GM21381 (cell line): ENCODE measurements around the gene DNER.
"Not testable (repeated sequence)": the region's sequence is repeated elsewhere in the genome, so short reads cannot be mapped to it uniquely, and the experiment has no call there.

Experiments
- ATAC-seq: cut with Tn5 transposase; IDR thresholded peaks from one replicate; pipeline ENCODE4 v1.9.1; 2021; ENCODE audit warnings: mild to moderate bottlenecking, moderate library complexity; ENCODE audit not compliant: unreplicated experiment

The DNER gene

GRCh38 chr2:229409751-229410181 lies 304.6 kb downstream of the DNER start:
- no peak for ATAC-seq

- no peak for ATAC-seq
Observed at GRCh38 chr2:229408962-229409361, 305.4 kb downstream of the DNER start.

GRCh38 chr2:229408356-229408755 lies 306.0 kb downstream of the DNER start:
- no peak for ATAC-seq

GRCh38 chr2:229407170-229407569 lies 307.2 kb downstream of the DNER start:
- no peak for ATAC-seq

GRCh38 chr2:229405796-229406195 lies 308.6 kb downstream of the DNER start:
- ATAC-seq: no peak

GRCh38 chr2:229403296-229403695 lies 311.1 kb downstream of the DNER start:
- ATAC-seq: no peak

GRCh38 chr2:229401171-229401865 lies 313.0 kb downstream of the DNER start:
- ATAC-seq: no peak

- no peak for ATAC-seq
Observed at GRCh38 chr2:229393926-229394325, 320.4 kb downstream of the DNER start.

GRCh38 chr2:229392196-229392595 lies 322.2 kb downstream of the DNER start:
- no peak for ATAC-seq

GRCh38 chr2:229388731-229389130 lies 325.6 kb downstream of the DNER start:
- ATAC-seq: no peak

GRCh38 chr2:229387866-229388265 lies 326.5 kb downstream of the DNER start:
- no peak for ATAC-seq

GRCh38 chr2:229380101-229380625 lies 334.2 kb downstream of the DNER start:
- no peak for ATAC-seq

- no peak for ATAC-seq
Observed at GRCh38 chr2:229378386-229378785, 336.0 kb downstream of the DNER start.

- no peak for ATAC-seq
Observed at GRCh38 chr2:229376866-229377265, 337.5 kb downstream of the DNER start.

- ATAC-seq: no peak
Observed at GRCh38 chr2:229375251-229375650, 339.1 kb downstream of the DNER start.

- ATAC-seq: not testable (repeated sequence)
Observed at GRCh38 chr2:229373311-229373710, 341.0 kb downstream of the DNER start.

GRCh38 chr2:229372207-229372606 lies 342.1 kb downstream of the DNER start:
- ATAC-seq: no peak

- ATAC-seq: no peak
Observed at GRCh38 chr2:229371086-229371485, 343.3 kb downstream of the DNER start.

- ATAC-seq: no peak
Observed at GRCh38 chr2:229370509-229370908, 343.8 kb downstream of the DNER start.

- no peak for ATAC-seq
Observed at GRCh38 chr2:229363185-229363814, 351.1 kb downstream of the DNER start.

GRCh38 chr2:229350883-229351282 lies 363.5 kb downstream of the DNER start:
- ATAC-seq: no peak

GRCh38 chr2:229350117-229350805 lies 364.1 kb downstream of the DNER start:
- ATAC-seq: no peak
